Lower leg skin (tissue), 3 donors: ENCODE measurements around the gene MYO3B.

ENCODE experiments used
- POLR2A ChIP-seq, 2 donors: fragments of 450-650 bp; IDR thresholded peaks; one replicate each; pipeline ENCODE4 v1.6.1; 2016 to 2017; ENCODE audit warnings: antibody characterized with exemption in 2 of 2, mild to moderate bottlenecking in 1 of 2, moderate library complexity in 1 of 2
- TF ChIP-seq, protein P1 (sequence below), 3 donors: fragments of 450-650 bp; IDR thresholded peaks; one replicate each; pipeline ENCODE4 v1.5.1; 2016; ENCODE audit warnings: antibody characterized with exemption in 3 of 3, mild to moderate bottlenecking in 3 of 3, moderate library complexity in 2 of 3

DNA sequence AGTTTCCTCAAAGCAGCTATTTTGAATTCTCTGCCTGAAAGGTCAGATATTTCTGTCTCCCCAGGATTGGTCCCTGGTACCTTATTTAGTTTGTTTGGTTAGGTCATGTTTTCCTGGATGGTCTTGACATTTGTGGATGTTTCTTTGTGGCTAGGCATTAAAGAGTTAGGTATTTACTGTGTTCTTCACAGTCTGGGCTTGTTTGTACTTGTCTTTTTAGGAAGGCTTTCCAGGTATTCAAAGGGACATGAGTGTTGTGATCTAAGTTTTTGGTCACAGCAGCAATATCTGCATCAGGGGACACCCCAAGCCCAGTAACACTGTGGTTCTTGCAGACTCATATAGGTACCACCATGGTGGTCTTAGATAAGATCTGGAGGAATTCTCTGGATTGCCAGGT is 11.8 kb downstream of the MYO3B start:
- TF ChIP-seq, protein P1, sequence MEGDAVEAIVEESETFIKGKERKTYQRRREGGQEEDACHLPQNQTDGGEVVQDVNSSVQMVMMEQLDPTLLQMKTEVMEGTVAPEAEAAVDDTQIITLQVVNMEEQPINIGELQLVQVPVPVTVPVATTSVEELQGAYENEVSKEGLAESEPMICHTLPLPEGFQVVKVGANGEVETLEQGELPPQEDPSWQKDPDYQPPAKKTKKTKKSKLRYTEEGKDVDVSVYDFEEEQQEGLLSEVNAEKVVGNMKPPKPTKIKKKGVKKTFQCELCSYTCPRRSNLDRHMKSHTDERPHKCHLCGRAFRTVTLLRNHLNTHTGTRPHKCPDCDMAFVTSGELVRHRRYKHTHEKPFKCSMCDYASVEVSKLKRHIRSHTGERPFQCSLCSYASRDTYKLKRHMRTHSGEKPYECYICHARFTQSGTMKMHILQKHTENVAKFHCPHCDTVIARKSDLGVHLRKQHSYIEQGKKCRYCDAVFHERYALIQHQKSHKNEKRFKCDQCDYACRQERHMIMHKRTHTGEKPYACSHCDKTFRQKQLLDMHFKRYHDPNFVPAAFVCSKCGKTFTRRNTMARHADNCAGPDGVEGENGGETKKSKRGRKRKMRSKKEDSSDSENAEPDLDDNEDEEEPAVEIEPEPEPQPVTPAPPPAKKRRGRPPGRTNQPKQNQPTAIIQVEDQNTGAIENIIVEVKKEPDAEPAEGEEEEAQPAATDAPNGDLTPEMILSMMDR (IDR thresholded peaks at IDR 0.05): no peak
- no peak for TF ChIP-seq POLR2A (IDR thresholded peaks at IDR 0.05)
